ENCODE data around the gene NOTCH1.

Gene NOTCH1

GRCh38 chr9:136499071-136499934, 46.5 kb downstream of the NOTCH1 start:
- Mint-ChIP-seq H3K27ac (no peak overlapping the region), H3K9me3 (no peaks in the 10 kb centered on the region), H3K27me3 (no peaks in the 10 kb centered on the region), H3K4me3 (no peak overlapping the region), H3K4me1 (no peaks in the 10 kb centered on the region), H3K36me3 (peaks cover 14% of the 10 kb centered on the region)
- DNase-seq (ENCODE audit: low spot score in 2 of 2) (no peak), ATAC-seq (ENCODE audit: low read depth) (no peak)

GRCh38 chr9:136497916-136498695, 47.7 kb downstream of the NOTCH1 start:
- DNase-seq (ENCODE audit: low spot score in 2 of 2) (no peak), ATAC-seq (ENCODE audit: low read depth) (no peak)
- Mint-ChIP-seq H3K4me3 (no peak overlapping the region), H3K27ac (no peak overlapping the region), H3K4me1 (no peaks in the 10 kb centered on the region), H3K9me3 (no peaks in the 10 kb centered on the region), H3K36me3 (peaks cover 13% of the 10 kb centered on the region), H3K27me3 (no peaks in the 10 kb centered on the region)

GRCh38 chr9:136496801-136497620, 48.8 kb downstream of the NOTCH1 start:
- no peaks in the 10 kb centered on the region for H3K4me1 Mint-ChIP-seq
- H3K27ac Mint-ChIP-seq = no peak overlapping the region
- no peak overlapping the region for H3K4me3 Mint-ChIP-seq
- no peaks in the 10 kb centered on the region for H3K9me3 Mint-ChIP-seq
- no peaks in the 10 kb centered on the region for H3K27me3 Mint-ChIP-seq
- no peak for ATAC-seq (ENCODE audit: low read depth)
- DNase-seq (ENCODE audit: low spot score in 2 of 2) = no peak
- peaks cover 13% of the 10 kb centered on the region for H3K36me3 Mint-ChIP-seq

GRCh38 chr9:136496181-136496580, 49.7 kb downstream of the NOTCH1 start:
- no peaks in the 10 kb centered on the region for H3K27me3 Mint-ChIP-seq
- no peaks in the 10 kb centered on the region for H3K4me1 Mint-ChIP-seq
- H3K4me3 Mint-ChIP-seq = no peak overlapping the region
- no peak overlapping the region for H3K27ac Mint-ChIP-seq
- H3K36me3 Mint-ChIP-seq = peaks cover 11% of the 10 kb centered on the region
- no peak for ATAC-seq (ENCODE audit: low read depth)
- no peak for DNase-seq (ENCODE audit: low spot score in 2 of 2)
- H3K9me3 Mint-ChIP-seq = no peaks in the 10 kb centered on the region

- Mint-ChIP-seq H3K4me1 (no peaks in the 10 kb centered on the region), H3K4me3 (no peak overlapping the region), H3K27me3 (no peaks in the 10 kb centered on the region), H3K36me3 (peaks cover 8% of the 10 kb centered on the region), H3K27ac (no peak overlapping the region), H3K9me3 (no peaks in the 10 kb centered on the region)
- no peak for DNase-seq (ENCODE audit: low spot score in 2 of 2)
- ATAC-seq (ENCODE audit: low read depth) = no peak
Measured at GRCh38 chr9:136495238-136495800, 50.5 kb downstream of the NOTCH1 start.

- DNase-seq (ENCODE audit: low spot score in 2 of 2) (no peak), ATAC-seq (ENCODE audit: low read depth) (no peak)
- Mint-ChIP-seq H3K9me3 (no peaks in the 10 kb centered on the region), H3K4me3 (no peak overlapping the region), H3K27me3 (no peaks in the 10 kb centered on the region), H3K27ac (no peak overlapping the region), H3K4me1 (no peaks in the 10 kb centered on the region), H3K36me3 (peaks cover 8% of the 10 kb centered on the region)
Measured at GRCh38 chr9:136494531-136495215, 51.2 kb downstream of the NOTCH1 start.

GRCh38 chr9:136494012-136494411, 51.8 kb downstream of the NOTCH1 start:
- Mint-ChIP-seq H3K36me3 (peaks cover 8% of the 10 kb centered on the region), H3K27ac (no peak overlapping the region), H3K9me3 (no peaks in the 10 kb centered on the region), H3K4me3 (no peak overlapping the region), H3K4me1 (no peaks in the 10 kb centered on the region), H3K27me3 (no peaks in the 10 kb centered on the region)
- ATAC-seq (ENCODE audit: low read depth) (no peak), DNase-seq (ENCODE audit: low spot score in 2 of 2) (no peak)

GRCh38 chr9:136493567-136493971, 52.3 kb downstream of the NOTCH1 start:
- no peak overlapping the region for H3K27ac Mint-ChIP-seq
- ATAC-seq (ENCODE audit: low read depth) (no peak), DNase-seq (ENCODE audit: low spot score in 2 of 2) (no peak)
- peaks cover 4% of the 10 kb centered on the region for H3K36me3 Mint-ChIP-seq
- H3K27me3 Mint-ChIP-seq = no peaks in the 10 kb centered on the region
- H3K4me1 Mint-ChIP-seq = peaks cover 2% of the 10 kb centered on the region
- H3K4me3 Mint-ChIP-seq = no peak overlapping the region
- no peaks in the 10 kb centered on the region for H3K9me3 Mint-ChIP-seq

- ATAC-seq (ENCODE audit: low read depth) = no peak
- H3K27ac Mint-ChIP-seq = no peak overlapping the region
Measured at GRCh38 chr9:136492978-136493522, 52.8 kb downstream of the NOTCH1 start.

GRCh38 chr9:136489731-136490130, 56.1 kb downstream of the NOTCH1 start:
- no peak for DNase-seq (ENCODE audit: low spot score in 2 of 2)
- H3K27me3 Mint-ChIP-seq = peaks cover 4% of the 10 kb centered on the region
- no peak overlapping the region for H3K27ac Mint-ChIP-seq
- H3K4me3 Mint-ChIP-seq = no peak overlapping the region
- no peaks in the 10 kb centered on the region for H3K9me3 Mint-ChIP-seq
- no peak for ATAC-seq (ENCODE audit: low read depth)
- no peaks in the 10 kb centered on the region for H3K36me3 Mint-ChIP-seq
- peaks cover 5% of the 10 kb centered on the region for H3K4me1 Mint-ChIP-seq

More at GRCh38 chr9:136492978-136493522, 52.8 kb downstream of the NOTCH1 start:
- peaks cover 3% of the 10 kb centered on the region for H3K4me1 Mint-ChIP-seq
- DNase-seq (ENCODE audit: low spot score in 2 of 2) = no peak
- no peak overlapping the region for H3K4me3 Mint-ChIP-seq
- H3K36me3 Mint-ChIP-seq = peaks cover 4% of the 10 kb centered on the region
- H3K9me3 Mint-ChIP-seq = no peaks in the 10 kb centered on the region
- no peaks in the 10 kb centered on the region for H3K27me3 Mint-ChIP-seq

GRCh38 chr9:136488247-136489214, 57.3 kb downstream of the NOTCH1 start:
- H3K27me3 Mint-ChIP-seq = peaks cover 4% of the 10 kb centered on the region
- H3K9me3 Mint-ChIP-seq = no peaks in the 10 kb centered on the region
- peak; percentile 77 to 81 for DNase-seq (ENCODE audit: low spot score in 2 of 2)
- H3K4me1 Mint-ChIP-seq = peaks cover 5% of the 10 kb centered on the region
- ATAC-seq (ENCODE audit: low read depth) = peak; percentile 40
- H3K4me3 Mint-ChIP-seq = no peak overlapping the region
- no peaks in the 10 kb centered on the region for H3K36me3 Mint-ChIP-seq
- no peak overlapping the region for H3K27ac Mint-ChIP-seq

GRCh38 chr9:136487672-136488071, 58.2 kb downstream of the NOTCH1 start:
- Mint-ChIP-seq H3K4me1 (peaks cover 5% of the 10 kb centered on the region), H3K27me3 (peaks cover 4% of the 10 kb centered on the region), H3K9me3 (no peaks in the 10 kb centered on the region), H3K36me3 (no peaks in the 10 kb centered on the region), H3K27ac (no peak overlapping the region), H3K4me3 (no peak overlapping the region)
- DNase-seq (ENCODE audit: low spot score in 2 of 2) = no peak
- no peak for ATAC-seq (ENCODE audit: low read depth)

Measured in memory B cell (primary cell).